HK-2 (cell line): Measurements from ENCODE around the gene IRGM.
"Not testable (repeated sequence)": the region's sequence is repeated elsewhere in the genome, so short reads cannot be mapped to it uniquely, and the experiment has no call there.

Experiments used
- DNase-seq: peaks from one replicate; pipeline ENCODE4 v3.0.0-alpha.2; 2018; ENCODE audit not compliant: unreplicated experiment

IRGM gene, protein sequence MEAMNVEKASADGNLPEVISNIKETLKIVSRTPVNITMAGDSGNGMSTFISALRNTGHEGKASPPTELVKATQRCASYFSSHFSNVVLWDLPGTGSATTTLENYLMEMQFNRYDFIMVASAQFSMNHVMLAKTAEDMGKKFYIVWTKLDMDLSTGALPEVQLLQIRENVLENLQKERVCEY

DNA sequence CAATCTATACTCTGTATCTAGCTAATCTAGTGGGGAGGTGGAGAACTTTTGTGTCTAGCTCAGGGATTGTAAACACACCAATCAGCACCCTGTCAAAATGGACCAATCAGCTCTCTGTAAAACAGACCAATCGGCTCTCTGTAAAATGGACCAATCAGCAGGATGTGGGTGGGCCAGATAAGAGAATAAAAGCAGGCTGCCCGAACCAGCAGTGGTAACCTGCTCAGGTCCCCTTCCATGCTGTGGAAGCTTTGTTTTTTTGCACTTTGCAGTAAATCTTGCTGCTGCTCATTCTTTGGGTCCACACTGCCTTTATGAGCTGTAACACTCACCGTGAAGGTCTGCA, at the start of gene IRGM:
TSS of gene IRGM (plus strand) at position 214 of the 346 bp plus-strand sequence. CDS start 1,603 bp downstream, outside the sequence.
- DNase-seq = not testable (repeated sequence)

DNA sequence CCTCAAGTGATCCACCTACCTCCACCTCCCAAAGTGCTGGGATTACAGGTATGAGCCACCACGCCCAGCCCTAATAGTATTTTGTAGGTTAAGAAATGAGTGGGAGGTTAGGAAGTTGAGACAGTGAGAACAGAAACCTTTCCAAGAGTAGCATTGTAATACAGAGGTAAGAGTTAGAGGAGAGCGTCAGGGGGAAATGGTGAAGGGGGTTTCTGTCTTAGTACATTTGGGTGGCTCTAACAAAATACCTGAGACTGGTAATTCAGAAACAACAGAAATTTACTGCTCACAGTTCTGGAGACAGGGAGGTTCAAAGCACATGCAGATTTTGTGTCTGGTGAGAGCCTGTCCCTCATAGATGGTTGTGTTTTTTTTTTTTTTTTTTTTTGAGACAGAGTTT, 48.9 kb upstream of the IRGM start:
- no peak for DNase-seq

DNA sequence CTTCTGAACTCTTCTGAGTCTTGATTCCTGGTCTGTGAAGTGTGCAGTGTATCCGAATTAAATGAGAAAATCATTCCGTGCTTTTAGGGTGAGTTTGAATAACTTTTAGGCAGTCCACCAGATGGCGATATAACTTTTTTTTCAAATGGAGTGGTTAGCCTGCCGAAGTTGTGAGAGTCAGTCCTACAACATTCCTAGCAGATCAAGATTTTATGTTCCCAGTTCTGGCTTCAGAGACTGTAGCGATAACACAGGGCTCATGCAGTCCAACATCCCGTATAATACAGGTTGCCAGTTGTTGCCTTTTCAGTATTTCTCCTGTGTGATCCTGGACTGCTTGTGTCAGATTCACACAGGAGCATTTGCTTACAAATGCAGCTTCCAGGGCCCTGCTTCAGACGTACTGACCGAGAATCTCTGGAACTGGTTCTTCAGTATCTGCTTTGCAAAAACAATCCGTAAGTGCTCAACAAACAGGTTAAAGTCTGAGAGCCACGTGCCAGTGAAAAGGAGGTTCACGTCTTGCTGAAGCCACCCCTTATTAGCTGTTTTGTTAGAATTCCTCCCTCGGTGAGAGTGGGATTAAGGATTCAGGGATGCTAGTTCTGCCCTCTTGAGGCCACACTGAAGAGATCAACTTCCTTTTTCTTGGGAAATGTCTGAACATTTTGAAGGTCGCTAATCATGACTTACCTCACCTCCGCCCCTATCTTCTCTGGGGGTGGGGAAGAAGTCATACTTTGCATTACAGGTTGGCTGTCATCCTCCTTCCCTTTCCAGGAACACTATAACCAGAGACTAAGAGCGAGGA, 45.0 kb upstream of the IRGM start:
- DNase-seq = no peak

DNA sequence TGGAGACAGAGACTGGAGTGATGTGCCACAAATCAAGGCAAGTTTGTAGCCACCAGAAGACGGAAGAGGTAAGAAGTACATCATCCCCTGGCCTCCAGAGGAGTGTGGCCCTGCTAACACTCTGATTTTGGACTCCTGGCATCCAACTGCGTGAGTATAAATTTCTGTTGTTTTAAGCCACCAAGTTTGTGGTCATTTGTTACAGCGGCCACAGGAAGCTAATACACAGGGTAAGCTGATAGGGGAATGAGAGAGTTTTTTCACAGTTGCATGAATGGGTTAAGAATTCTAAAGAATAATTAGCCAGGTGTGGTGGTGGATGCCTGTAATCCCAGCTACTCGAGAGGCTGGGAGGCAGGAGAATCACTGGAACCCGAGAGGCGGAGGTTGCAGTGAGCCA, 41.9 kb upstream of the IRGM start:
- no peak for DNase-seq

DNA sequence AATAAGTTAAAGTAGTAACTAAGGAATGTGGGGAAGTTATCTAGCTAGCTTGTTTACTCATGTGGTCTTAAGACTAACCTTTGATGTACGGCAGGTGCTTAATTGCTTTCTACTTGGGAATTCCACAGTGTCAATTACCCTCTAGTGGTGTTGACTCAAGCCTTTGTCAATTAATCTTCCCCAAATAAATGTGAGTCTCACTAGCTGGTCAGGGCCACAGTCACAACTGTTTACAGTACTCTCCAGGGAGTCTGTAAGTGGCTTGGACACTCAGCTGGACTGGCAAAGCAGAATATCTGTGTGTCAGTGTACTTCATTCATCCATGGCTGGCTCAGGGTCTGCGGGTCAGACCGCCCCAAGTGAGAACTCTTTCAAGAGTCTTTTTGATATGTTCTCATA, 37.0 kb upstream of the IRGM start:
- no peak for DNase-seq

DNA sequence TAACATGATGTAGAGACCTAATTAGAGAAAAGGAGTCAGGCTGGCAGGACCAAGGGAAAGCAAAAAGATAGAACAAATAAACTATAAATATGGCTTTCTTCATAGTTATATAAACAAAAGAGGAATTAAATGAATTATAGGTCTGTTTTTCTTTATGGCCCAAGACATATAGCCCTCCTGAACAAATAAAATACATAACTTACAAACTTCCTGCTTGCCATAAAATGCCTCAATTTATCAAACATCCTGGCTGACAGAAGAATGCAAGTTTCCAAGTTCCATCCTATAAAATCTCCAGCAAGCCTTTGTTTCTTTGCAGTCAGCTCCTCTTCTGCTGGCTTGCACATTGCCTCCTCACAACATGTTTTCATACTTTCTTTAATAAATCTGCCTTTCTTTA, 31.3 kb upstream of the IRGM start:
- no peak for DNase-seq

DNA sequence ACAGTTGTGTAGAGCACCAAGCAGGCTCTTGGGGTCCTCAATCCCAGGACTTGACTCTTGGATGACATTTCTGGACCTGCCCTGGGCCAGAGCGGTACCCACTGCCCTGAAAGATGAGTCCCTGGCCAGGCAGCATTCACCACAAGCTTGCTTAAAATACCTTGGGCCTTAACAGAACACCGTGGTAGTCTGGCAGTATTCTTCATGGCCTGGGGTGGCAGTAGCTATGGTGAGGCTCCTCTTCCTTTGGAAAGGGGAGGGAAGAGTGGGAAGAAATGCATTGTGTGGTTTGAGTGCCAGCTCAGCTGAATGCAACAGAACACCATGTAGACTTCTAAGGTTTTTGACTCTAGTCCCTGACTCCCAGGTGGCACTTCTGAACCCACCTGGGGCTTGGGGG, 29.4 kb upstream of the IRGM start:
- DNase-seq = no peak

DNA sequence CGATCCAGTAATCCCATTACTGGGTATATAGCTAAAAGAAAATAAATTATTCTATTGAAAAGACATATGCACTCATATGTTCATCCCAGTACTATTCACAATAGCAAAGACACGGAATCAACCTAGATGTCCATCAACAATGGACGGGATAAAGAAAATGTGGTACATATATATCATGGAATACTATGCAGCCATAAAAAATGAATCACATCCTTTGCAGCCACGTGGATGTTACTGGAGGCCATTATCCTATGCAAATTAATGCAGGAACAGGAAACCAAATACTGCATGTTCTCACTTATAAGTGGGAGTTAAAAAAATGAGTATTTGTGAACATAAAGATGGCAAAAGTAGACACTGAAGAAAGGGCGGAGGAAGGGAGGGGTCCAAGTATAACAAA, 16.6 kb upstream of the IRGM start:
- no peak for DNase-seq

DNA sequence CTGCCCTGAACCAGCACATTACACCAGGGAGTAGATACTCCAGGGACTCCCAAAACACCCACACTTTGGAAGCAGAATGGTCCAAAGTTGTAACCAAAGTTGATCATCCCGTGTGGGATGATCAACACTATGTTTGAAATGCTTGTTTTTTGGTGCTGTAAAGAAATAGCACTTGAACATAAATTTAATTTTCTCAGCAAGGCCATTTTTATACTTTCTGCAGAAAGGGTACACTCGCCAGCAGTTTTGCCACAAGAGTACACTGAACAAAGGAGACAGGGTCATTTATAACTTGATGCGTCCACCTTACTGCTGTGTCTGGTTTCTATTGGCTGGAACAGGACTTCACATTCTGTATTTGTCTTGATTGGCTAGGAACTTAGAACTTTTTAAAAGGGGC, 14.5 kb upstream of the IRGM start:
- not testable (repeated sequence) for DNase-seq

DNA sequence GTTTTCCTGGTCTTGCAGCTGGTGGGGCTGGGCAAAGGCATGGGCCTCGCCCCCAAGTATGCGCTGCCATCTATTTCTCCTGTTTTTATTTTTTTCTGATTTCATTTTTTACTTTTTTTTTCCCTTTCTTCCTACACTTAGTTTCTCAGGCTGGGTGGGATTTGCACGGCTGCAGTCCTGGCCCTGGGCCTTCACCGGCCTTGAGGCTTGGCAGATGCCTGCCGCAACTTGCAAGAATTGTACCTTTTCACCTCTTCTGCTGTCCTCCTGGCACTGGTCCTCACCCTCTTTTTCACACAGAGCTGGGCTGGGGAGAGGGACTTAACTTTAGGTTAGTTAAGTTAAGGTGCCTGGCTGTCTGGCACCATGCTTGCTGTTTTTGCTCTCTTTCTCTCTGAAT, 10.3 kb upstream of the IRGM start:
- DNase-seq = no peak

DNA sequence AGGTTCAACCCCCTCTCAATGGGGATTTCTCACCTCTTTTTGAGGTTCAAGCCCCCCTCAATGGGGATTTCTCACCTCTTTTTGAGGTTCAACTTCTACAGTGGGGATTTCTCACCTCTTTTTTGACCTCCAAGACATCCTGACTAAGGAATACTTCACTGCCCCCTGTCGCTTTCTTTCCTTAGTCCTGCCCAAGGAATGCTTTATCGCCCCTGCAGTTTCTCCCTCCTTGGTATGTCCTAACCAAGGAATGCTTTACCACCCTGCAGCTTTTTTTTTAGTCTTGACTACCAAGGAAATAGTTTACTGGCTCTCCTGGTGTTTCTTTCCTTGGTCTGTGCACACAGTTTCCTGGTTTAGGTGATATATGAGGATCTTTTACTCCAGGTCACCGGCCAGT, 9.6 kb upstream of the IRGM start:
- no peak for DNase-seq

DNA sequence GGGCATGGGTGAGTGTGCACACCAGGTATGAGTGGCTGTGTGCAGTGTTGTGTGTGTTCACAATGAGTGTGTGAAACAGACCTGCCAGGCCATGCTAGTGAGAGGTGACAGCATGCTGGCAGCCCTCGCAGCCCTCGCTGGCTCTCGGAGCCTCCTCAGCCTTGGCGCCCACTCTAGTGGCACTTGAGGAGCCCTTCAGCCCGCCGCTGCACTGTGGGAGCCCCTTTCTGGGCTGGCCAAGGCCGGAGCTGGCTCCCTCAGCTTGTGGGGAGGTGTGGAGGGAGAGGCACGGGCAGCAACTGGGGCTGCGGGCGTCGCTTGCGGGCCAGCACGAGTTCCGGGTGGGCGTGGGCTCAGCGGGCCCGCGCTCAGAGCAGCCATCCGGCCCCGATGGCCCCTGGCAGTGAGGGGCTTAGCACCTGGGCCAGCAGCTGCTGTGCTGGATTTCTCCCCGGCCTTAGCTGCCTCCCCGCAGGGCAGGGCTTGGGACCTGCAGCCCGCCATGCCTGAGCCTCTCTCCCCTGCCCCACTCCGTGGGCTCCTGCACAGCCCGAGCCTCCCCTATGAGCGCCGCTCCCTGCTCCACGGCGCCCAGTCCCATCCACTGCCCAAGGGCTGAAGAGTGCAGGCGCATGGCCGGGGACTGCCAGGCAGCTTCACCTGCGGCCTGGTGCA, 999 bp upstream of the IRGM start:
- DNase-seq = not testable (repeated sequence)

DNA sequence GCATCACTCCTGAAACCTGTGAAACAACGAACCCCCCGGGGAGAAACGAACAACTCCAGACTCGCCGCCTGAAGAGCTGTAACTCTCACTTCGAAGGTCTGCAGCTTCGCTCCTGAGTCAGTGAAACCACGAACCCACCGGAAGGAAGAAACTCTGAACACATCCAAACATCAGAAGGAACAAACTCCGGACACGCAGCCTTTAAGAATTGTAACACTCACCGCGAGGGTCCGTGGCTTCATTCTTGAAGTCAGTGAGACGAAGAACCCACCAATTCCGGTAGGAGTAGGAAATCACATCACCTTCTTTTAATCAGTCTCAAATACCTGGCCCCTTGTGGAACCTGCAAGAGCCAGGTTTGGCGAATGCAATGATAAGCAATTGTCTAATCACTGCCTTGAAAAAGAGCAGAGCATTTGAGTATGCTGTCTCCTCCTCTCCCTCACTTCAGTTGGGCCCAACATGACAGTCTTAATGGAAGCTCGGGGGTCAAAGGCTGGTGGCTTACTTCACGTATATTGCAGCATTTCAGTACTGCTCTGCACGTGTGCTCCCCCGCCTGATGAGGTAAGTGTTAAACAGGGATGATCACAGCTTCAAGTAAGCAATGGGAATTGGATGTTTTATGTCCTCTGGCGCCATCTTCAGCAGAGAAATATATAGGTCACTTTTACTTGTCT, 473 bp downstream of the IRGM start:
- DNase-seq = peak; percentile 29

DNA sequence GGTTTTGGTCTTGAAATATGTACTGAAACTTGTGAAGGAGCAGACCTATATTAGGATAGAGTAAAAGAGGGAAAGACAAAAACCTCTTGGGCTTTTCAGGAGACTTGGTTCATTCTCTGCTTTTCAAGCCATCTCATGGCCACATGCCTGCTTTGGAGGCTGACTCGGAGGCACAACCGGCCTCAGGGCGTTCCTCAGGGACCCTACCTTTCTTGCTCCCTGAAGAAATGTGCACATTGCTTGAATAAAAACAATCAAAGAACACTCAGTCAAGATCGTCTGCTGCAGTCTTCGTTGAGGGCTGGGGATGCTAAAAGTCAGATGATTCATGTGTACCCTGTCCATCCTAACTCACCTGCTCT, 994 bp downstream of the IRGM start:
- DNase-seq = no peak

DNA sequence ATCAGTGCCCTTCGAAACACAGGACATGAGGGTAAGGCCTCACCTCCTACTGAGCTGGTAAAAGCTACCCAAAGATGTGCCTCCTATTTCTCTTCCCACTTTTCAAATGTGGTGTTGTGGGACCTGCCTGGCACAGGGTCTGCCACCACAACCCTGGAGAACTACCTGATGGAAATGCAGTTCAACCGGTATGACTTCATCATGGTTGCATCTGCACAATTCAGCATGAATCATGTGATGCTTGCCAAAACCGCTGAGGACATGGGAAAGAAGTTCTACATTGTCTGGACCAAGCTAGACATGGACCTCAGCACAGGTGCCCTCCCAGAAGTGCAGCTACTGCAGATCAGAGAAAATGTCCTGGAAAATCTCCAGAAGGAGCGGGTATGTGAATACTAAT, 1.9 kb downstream of the IRGM start:
- DNase-seq = no peak

DNA sequence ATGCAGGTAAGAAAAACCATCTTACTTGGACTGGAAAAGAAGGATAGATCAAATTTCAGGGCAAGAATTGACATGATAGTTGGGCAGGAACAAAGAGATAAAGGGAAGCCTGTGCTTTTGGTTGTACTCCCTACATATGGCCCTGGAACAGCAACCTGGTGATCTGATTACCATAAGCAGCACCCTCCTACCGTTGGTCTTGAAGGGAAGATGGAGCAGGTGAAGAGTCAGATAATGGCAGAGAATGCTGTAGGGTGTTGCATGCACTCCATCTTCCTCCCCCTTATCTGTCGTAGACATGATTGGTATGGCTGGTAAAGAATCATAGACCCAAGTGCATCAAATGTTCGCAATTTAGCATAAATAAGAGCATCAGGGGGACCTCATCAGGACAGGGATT, 4.7 kb downstream of the IRGM start:
- DNase-seq = no peak

DNA sequence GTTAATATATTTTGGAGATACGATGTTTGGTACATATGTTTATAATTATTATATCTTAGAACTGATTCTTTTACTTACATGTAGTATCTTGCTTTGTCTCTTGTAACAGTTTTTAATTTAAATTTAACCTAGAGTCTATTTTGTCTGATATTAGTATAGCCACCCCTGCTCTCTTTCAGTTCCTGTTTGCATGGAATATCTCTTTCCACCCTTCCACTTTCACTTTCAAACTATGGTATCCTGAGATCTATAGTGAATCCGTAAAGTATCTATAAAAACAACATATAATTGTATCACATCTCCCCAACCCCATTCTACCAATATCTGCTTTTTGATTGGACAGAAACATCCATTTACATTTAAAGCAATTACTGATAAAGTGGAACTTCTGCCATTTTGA, 7.2 kb downstream of the IRGM start:
- no peak for DNase-seq

DNA sequence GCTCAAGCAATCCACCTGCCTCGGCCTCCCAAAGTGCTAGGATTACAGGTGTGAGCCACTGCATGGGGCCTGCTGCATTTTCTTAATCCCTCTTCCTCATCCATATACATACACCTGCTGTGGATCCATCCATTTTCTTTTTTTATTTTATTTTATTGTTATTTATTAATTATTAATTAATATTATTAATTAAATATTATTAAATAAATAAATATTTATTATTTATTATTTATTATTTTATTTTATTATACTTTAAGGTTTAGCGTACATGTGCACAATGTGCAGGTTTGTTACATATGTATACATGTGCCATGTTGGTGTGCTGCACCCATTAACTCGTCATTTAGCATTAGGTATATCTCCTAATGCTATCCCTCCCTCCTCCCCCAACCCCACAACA, 10.4 kb downstream of the IRGM start:
- DNase-seq = not testable (repeated sequence)

DNA sequence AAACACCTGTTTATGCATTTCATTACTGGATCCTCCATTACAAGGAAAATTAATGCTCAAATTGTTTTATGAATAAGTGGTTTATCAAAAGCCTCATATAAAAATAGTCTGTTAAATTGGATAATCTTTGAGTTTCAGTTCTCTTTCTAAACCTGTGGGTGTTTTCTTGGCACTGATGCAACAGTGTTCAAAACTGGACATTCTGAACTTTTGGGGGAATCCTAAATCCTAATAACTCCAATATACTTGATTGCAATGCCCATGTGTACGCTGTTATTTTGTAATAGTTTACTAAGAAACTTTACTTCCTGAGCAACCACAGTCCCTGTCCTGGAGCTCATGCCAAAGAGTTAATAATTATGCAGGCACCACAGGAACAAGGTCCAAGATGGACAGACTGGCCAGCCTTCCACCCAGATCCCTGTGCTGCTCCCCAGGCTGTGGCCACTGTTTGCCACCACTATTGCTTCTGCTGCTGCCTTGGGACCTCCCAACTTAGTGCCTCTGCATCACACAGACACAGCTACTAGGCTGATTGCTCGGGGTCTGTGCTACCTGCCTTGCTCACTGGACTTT, 14.0 kb downstream of the IRGM start:
- DNase-seq = no peak

DNA sequence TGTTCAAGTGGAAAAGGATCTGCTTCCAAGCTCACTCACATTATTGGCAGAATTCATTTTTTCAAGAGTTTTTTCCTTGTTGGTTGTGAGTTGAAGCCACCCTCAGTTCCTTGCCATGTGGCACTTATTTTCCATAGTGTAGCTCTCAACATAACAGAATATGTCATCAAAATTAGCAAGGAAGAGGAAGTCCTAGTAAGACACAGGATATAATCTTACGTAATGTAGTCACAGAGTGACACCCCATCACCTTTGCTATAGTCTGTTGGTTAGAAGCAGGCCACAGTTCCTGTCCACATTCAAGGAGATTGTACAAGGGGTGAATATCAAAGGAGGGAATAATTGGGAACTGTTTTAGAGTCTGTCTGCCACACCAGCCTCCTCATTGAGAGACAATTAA, 15.7 kb downstream of the IRGM start:
- DNase-seq = no peak

DNA sequence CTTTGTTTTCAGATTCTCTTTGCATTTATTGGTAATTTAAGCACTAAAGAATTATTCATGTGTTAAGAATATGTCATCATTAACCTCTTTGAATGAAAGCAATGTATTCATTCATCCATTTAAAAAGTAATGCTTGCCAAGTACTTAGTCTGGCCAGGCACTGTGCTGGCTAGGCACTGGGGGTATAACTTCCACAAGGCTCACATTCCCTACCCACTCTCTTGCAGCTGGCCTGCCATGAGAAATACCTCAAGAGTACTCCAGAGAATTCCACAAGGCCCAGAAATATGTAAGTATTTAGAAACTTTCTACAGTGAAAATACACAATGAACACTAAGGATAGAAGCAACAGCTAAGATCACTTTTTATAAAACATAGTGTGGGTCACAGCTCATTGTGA, 33.0 kb downstream of the IRGM start:
- DNase-seq = no peak
